HepG2 (cell line): ENCODE data around the gene LIPC. TPM values are rescaled to one million over a fixed set of nuclear protein-coding genes. Genes with fewer than 3 reads are reported as not detected.

Experiments used
- ATF3 ChIP-seq: sonication (generic); formaldehyde crosslinking; IDR thresholded peaks from 2 replicates; pipeline ENCODE4 v1.4.0; 2020; ENCODE audit warnings: missing genetic modification reagents
- ELF1 ChIP-seq: sonication (generic); formaldehyde crosslinking; IDR thresholded peaks from 2 replicates; pipeline ENCODE4 v1.4.0; 2020; ENCODE audit warnings: missing genetic modification reagents
- ESRRA ChIP-seq: sonication (generic); formaldehyde crosslinking; IDR thresholded peaks from 2 replicates; pipeline ENCODE4 v1.5.1; 2020; ENCODE audit warnings: mild to moderate bottlenecking, low read depth, missing genetic modification reagents
- ETV6 ChIP-seq: sonication (generic); formaldehyde crosslinking; conservative IDR thresholded peaks from 2 replicates; pipeline ENCODE4 v1.4.0; 2020; ENCODE audit warnings: missing genetic modification reagents
- FOSL2 ChIP-seq: sonication (generic); formaldehyde crosslinking; IDR thresholded peaks from 2 replicates; pipeline ENCODE4 v1.4.0; 2020; ENCODE audit warnings: missing genetic modification reagents
- FOXC1 ChIP-seq: sonication (generic); formaldehyde crosslinking; IDR thresholded peaks from 2 replicates; pipeline ENCODE4 v1.8.0; 2022; ENCODE audit warnings: mild to moderate bottlenecking, missing genetic modification reagents, borderline replicate concordance
- GABPA ChIP-seq, 2 experiments: IDR thresholded peaks; 2 replicates each; pipeline ENCODE4 v1.6.1; 2011 to 2016; ENCODE audit warnings: low read depth in 2 of 2, low read length in 1 of 2, missing biosample characterization in 1 of 2, missing genetic modification characterization in 1 of 2
- HDAC2 ChIP-seq: sonication (generic); formaldehyde crosslinking; IDR thresholded peaks from 2 replicates; pipeline ENCODE4 v1.4.0; 2020; ENCODE audit warnings: missing genetic modification reagents
- MED1 ChIP-seq: sonication (generic); formaldehyde crosslinking; IDR thresholded peaks from 2 replicates; pipeline ENCODE4 v1.4.0; 2020; ENCODE audit warnings: missing genetic modification reagents
- NCOA2 ChIP-seq: sonication (generic); formaldehyde crosslinking; IDR thresholded peaks from 2 replicates; pipeline ENCODE4 v1.8.0; 2022; ENCODE audit warnings: inconsistent platforms
- NR2F6 ChIP-seq, 2 experiments: IDR thresholded peaks; 2 replicates each; pipeline ENCODE4 v1.6.1; 2016; ENCODE audit warnings: antibody characterized with exemption in 1 of 2, mild to moderate bottlenecking in 1 of 2
- RXRB ChIP-seq: IDR thresholded peaks from 2 replicates; pipeline ENCODE4 v1.6.1; 2016; ENCODE audit warnings: borderline replicate concordance, missing genetic modification reagents, missing compliant biosample characterization
- SOX13 ChIP-seq, 3 experiments: fragments of 450-650 bp in 1 of 3; sonication (generic) in 1 of 3; formaldehyde crosslinking in 1 of 3; IDR thresholded peaks in 2 of 3; conservative IDR thresholded peaks in 1 of 3; 2 replicates each; pipeline versions ENCODE4 v1.5.0 to v1.6.1; 2016 to 2020; ENCODE audit warnings: antibody characterized with exemption in 1 of 3, mild to moderate bottlenecking in 1 of 3, missing compliant biosample characterization in 1 of 3, missing genetic modification reagents in 1 of 3, moderate library complexity in 1 of 3
- THAP11 ChIP-seq: IDR thresholded peaks from 2 replicates; pipeline ENCODE4 v1.6.1; 2016; ENCODE audit warnings: missing biosample characterization, missing genetic modification reagents
- ZFP91 ChIP-seq: sonication (generic); formaldehyde crosslinking; IDR thresholded peaks from 2 replicates; pipeline ENCODE4 v1.9.0; 2022; ENCODE audit warnings: missing genetic modification reagents, mild to moderate bottlenecking, borderline replicate concordance
- ZMAT3 ChIP-seq: sonication (generic); formaldehyde crosslinking; conservative IDR thresholded peaks from 2 replicates; pipeline ENCODE4 v1.7.0; 2021; ENCODE audit warnings: missing genetic modification reagents
- ZNF362 ChIP-seq: sonication (generic); formaldehyde crosslinking; IDR thresholded peaks from 2 replicates; pipeline ENCODE4 v1.4.0; 2020; ENCODE audit warnings: missing genetic modification reagents, mild to moderate bottlenecking, borderline replicate concordance
- polyA plus RNA-seq, 8 experiments: library from polyadenylated mRNA; depleted of rRNA in 3 of 8; stranded (reverse) in 7 of 8; unstranded in 1 of 8; fragments of >200 nt; fragmentation: Illumina TruSeq in 4 of 8; extraction: Trizol in 4 of 8; gene quantifications; 2 replicates each; pipeline versions ENCODE4 v1.2.1 to v1.2.3, GENCODE V29; 2011 to 2016; ENCODE audit warnings: low read depth in 4 of 8, missing spikeins in 1 of 8, mixed read lengths in 1 of 8; ENCODE audit not compliant: insufficient read depth in 1 of 8
- total RNA-seq, 5 experiments: library from RNA; depleted of rRNA; stranded (reverse); fragments of >200 nt; fragmentation: Illumina TruSeq; extraction: Trizol; gene quantifications; 2 replicates each; pipeline ENCODE4 v1.2.3, GENCODE V29; 2016; ENCODE audit warnings: low read depth in 1 of 5

Gene LIPC
- total and polyA plus RNA-seq, 2 of the 13 experiments (the other 11 are each of a cell fraction or from before 2014, with no cell fraction given): 26.0 to 38.0 TPM

- peak; percentile 69 for TF ChIP-seq NR2F6 (IDR thresholded peaks at IDR 0.05)
- TF ChIP-seq NR2F6 (CRISPR knock-in tag; IDR thresholded peaks at IDR 0.05): peak; percentile 61; the same call in 1 of the 2 replicates
- peak; percentile 74 for TF ChIP-seq SOX13 (IDR thresholded peaks at IDR 0.05)
- TF ChIP-seq SOX13 (CRISPR knock-in tag; conservative IDR thresholded peaks at IDR 0.05 in 1 of 2, IDR thresholded peaks at IDR 0.05 in 1 of 2): peak in 1 of 2 experiments; percentile 92; a peak in 2 of 4 replicates
- TF ChIP-seq NCOA2: peak; percentile 66
- peak; percentile 59; the same call in 1 of the 2 replicates for TF ChIP-seq HDAC2 (CRISPR knock-in tag)
- TF ChIP-seq GABPA (IDR thresholded peaks at IDR 0.05; ENCODE audit: low read depth, low read length): no peak
- peak; percentile 55; the same call in 1 of the 2 replicates for TF ChIP-seq GABPA (CRISPR knock-in tag; IDR thresholded peaks at IDR 0.05; ENCODE audit: low read depth)
- no peak for TF ChIP-seq FOXC1
- peak; percentile 69 for TF ChIP-seq MED1 (CRISPR knock-in tag)
- TF ChIP-seq RXRB (CRISPR knock-in tag): peak; percentile 87
- peak; percentile 61 for TF ChIP-seq FOSL2
- 0 out of 2 replicates have a peak, but pooled peaks have one; percentile 37 for TF ChIP-seq THAP11 (CRISPR knock-in tag)
- no peak for TF ChIP-seq ZFP91 (CRISPR knock-in tag)
- TF ChIP-seq ZMAT3: 0 out of 2 replicates have a peak, but pooled peaks have one; percentile 41
- TF ChIP-seq ETV6 (CRISPR knock-in tag): 0 out of 2 replicates have a peak, but pooled peaks have one; percentile 43
- peak; percentile 68 for TF ChIP-seq ESRRA (CRISPR knock-in tag)
- peak; percentile 54; the same call in 1 of the 2 replicates for TF ChIP-seq ELF1
- TF ChIP-seq ATF3 (CRISPR knock-in tag): peak; percentile 59; the same call in 1 of the 2 replicates
- peak; percentile 45; the same call in 1 of the 2 replicates for TF ChIP-seq ZNF362 (CRISPR knock-in tag)
These were observed 26.3 kb downstream of the LIPC start (continued) for GRCh38 chr15:58458076-58458475.
